H1 (cell line): ENCODE results near the gene CAPN2. TPM values are rescaled to one million over a fixed set of nuclear protein-coding genes. Genes with fewer than 3 reads are reported as not detected.

Experiments
- ASH2L ChIP-seq: fragments of 200-600, 300-600 bp; sonication (generic); IDR thresholded peaks from one replicate; pipeline ENCODE4 v1.7.1; 2017; ENCODE audit warnings: low read length
- CREB1 ChIP-seq: IDR thresholded peaks from 2 replicates; pipeline ENCODE4 v1.6.1; 2012; ENCODE audit warnings: inconsistent platforms
- CTCF ChIP-seq, 3 experiments: IDR thresholded peaks; 1 replicate in 2 of 3; 2 replicates in 1 of 3; pipeline versions ENCODE4 v1.5.1 to v1.6.1; 2011; ENCODE audit warnings: low read length in 3 of 3, mild to moderate bottlenecking in 3 of 3, inconsistent platforms in 2 of 3, low read depth in 1 of 3, moderate library complexity in 1 of 3; ENCODE audit not compliant: insufficient read depth in 1 of 3; ENCODE audit errors: control extremely low read depth in 1 of 3
- JUN ChIP-seq: IDR thresholded peaks from 2 replicates; pipeline ENCODE4 v1.6.1; 2011; ENCODE audit warnings: low read depth, mild to moderate bottlenecking, improper control_type of control experiment, low read length
- SAP30 ChIP-seq: fragments of 300-600 bp; sonication (generic); IDR thresholded peaks from 2 replicates; pipeline ENCODE4 v1.7.1; 2012; ENCODE audit warnings: low read length, moderate library complexity, mild to moderate bottlenecking, inconsistent platforms; ENCODE audit not compliant: insufficient read depth, insufficient replicate concordance
- SIN3A ChIP-seq, 2 experiments: IDR thresholded peaks in 1 of 2; conservative IDR thresholded peaks in 1 of 2; 2 replicates each; pipeline ENCODE4 v1.6.1; 2011 to 2012; ENCODE audit warnings: low read length in 2 of 2, improper control_type of control experiment in 1 of 2, low read depth in 1 of 2, mild to moderate bottlenecking in 1 of 2
- SIRT6 ChIP-seq: IDR thresholded peaks from one replicate; pipeline ENCODE4 v1.7.1; 2012; ENCODE audit warnings: low read length, inconsistent platforms
- polyA plus RNA-seq, 7 experiments: library from polyadenylated mRNA; depleted of rRNA in 3 of 7; stranded (reverse) in 5 of 7; unstranded in 2 of 7; fragments of >200 nt in 5 of 7; fragments of 200-250 nt in 2 of 7; gene quantifications; 1 replicate in 5 of 7; 2 replicates in 1 of 7; 4 replicates in 1 of 7; pipeline versions ENCODE4 v1.2.1 to v1.2.3, GENCODE V29; 2011 to 2013; ENCODE audit warnings: missing spikeins in 2 of 7, mixed read lengths in 2 of 7
- total RNA-seq: library from RNA; stranded (reverse); fragmentation: NEBNext Ultra II Directional; extraction: Animal tissue kit (Norgen Biotek cat#: 25700); gene quantifications from 2 replicates; pipeline ENCODE4 v1.2.1, GENCODE V29; 2021

Gene CAPN2
- total and polyA plus RNA-seq, 2 of the 8 experiments (the other 6 are each of a cell fraction or from before 2014, with no cell fraction given) = 9.2 to 10.3 TPM

GRCh38 chr1:223702735-223703667 lies 9.3 kb upstream of the CAPN2 start (continued):
- TF ChIP-seq SAP30 (no peak), SIRT6 (no peak), ASH2L (no peak), CTCF (IDR thresholded peaks at IDR 0.05; ENCODE audit: control extremely low read depth in 1 of 3, insufficient read depth in 1 of 3, low read depth in 1 of 3, low read length in 3 of 3) (no peak), SIN3A (conservative IDR thresholded peaks at IDR 0.05 in 1 of 2, IDR thresholded peaks at IDR 0.05 in 1 of 2; ENCODE audit: low read depth in 1 of 2, low read length in 2 of 2) (no peak), JUN (no peak), CREB1 (no peak)
- TF ChIP-seq, all 59 proteins: peak for 0
